Measurements from ENCODE around the gene PRDM7. TPM values are rescaled to one million over a fixed set of nuclear protein-coding genes. Genes with fewer than 3 reads are reported as not detected.

PRDM7 gene
- total and polyA plus RNA-seq, 9 of the 15 experiments (the other 6 are each of a cell fraction or from before 2014, with no cell fraction given) = not detected

DNA sequence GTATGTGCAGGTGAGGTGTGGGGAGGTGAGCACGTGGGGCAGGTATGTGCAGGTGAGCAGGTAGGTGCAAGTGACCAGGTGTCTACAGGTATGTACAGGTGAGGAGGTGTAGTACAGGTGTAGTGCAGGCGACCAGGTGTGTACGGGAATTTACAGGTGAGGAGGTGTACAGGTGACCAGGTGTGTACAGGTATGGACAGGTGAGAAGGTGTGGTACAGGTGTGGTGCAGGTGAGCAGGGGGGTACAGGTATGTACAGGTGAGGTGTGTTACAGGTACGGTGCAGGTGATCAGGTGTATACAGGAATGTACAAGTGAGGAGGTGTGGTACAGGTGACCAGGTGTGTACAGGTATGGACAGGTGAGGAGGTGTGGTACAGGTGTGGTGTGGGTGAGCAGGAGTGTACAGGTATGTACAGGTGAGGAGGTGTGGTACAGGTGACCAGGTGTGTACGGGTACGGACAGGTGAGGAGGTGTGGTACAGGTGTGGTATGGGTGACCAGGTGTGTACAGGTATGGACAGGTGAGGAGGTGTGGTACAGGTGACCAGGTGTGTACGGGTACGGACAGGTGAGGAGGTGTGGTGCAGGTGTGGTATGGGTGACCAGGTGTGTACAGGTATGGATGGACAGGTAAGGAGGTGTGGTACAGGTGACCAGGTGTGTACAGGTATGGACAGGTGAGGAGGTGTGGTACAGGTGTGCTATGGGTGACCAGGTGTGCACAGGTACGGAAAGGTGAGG, 45.0 kb downstream of the PRDM7 start (continued):
- TF ChIP-seq PRMT5 (CRISPR knock-in tag; IDR thresholded peaks at IDR 0.05) = peak; percentile 51; the same call in 1 of the 2 replicates
- no peak for TF ChIP-seq SRSF3 (IDR thresholded peaks at IDR 0.05; ENCODE audit: insufficient read depth, low read length)
- TF ChIP-seq, protein P1, sequence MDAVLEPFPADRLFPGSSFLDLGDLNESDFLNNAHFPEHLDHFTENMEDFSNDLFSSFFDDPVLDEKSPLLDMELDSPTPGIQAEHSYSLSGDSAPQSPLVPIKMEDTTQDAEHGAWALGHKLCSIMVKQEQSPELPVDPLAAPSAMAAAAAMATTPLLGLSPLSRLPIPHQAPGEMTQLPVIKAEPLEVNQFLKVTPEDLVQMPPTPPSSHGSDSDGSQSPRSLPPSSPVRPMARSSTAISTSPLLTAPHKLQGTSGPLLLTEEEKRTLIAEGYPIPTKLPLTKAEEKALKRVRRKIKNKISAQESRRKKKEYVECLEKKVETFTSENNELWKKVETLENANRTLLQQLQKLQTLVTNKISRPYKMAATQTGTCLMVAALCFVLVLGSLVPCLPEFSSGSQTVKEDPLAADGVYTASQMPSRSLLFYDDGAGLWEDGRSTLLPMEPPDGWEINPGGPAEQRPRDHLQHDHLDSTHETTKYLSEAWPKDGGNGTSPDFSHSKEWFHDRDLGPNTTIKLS (IDR thresholded peaks at IDR 0.05; ENCODE audit: borderline replicate concordance, low read depth) = no peak

DNA sequence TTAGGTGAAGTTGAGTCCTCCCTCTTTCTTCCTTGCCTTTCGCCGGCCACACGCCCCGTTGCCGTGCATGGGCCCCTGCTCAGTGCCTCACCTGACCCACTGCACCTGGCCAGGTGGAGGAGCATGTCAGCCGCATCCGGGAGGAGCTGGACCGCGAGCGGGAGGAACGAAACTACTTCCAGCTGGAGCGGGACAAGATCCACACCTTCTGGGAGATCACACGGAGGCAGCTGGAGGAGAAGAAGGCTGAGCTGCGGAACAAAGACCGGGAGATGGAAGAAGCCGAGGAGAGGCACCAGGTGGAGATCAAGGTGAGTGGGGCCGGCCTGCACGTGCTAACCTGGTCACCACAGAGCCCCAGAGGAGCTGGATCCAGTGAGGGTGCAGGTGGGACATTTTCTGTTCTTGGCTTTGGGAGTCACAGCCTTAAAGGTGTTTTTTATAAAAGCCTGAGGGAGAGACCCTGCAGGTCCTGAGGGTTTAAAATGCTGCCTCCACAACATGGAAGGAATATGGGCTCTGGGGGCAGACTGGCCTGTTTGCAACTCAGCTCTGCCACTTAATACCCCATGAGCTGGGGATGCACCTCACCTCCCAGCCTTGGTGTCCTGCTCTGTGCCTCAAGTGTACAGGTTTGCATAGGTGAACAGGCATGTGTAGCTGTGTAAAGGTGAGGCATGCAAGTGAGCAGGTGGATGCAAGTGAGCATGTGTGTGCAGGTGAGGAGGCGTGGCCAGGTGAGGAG, 45.8 kb downstream of the PRDM7 start:
- intact Hi-C loops (cut with micrococcal nuclease) (no loop called here), in situ Hi-C loops (cut with MboI) (no loop called here)
- TF ChIP-seq ZNF76 (CRISPR knock-in tag; IDR thresholded peaks at IDR 0.05; ENCODE audit: borderline replicate concordance) = no peak
- TF ChIP-seq, protein P2, sequence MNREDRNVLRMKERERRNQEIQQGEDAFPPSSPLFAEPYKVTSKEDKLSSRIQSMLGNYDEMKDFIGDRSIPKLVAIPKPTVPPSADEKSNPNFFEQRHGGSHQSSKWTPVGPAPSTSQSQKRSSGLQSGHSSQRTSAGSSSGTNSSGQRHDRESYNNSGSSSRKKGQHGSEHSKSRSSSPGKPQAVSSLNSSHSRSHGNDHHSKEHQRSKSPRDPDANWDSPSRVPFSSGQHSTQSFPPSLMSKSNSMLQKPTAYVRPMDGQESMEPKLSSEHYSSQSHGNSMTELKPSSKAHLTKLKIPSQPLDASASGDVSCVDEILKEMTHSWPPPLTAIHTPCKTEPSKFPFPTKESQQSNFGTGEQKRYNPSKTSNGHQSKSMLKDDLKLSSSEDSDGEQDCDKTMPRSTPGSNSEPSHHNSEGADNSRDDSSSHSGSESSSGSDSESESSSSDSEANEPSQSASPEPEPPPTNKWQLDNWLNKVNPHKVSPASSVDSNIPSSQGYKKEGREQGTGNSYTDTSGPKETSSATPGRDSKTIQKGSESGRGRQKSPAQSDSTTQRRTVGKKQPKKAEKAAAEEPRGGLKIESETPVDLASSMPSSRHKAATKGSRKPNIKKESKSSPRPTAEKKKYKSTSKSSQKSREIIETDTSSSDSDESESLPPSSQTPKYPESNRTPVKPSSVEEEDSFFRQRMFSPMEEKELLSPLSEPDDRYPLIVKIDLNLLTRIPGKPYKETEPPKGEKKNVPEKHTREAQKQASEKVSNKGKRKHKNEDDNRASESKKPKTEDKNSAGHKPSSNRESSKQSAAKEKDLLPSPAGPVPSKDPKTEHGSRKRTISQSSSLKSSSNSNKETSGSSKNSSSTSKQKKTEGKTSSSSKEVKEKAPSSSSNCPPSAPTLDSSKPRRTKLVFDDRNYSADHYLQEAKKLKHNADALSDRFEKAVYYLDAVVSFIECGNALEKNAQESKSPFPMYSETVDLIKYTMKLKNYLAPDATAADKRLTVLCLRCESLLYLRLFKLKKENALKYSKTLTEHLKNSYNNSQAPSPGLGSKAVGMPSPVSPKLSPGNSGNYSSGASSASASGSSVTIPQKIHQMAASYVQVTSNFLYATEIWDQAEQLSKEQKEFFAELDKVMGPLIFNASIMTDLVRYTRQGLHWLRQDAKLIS (CRISPR knock-in tag; IDR thresholded peaks at IDR 0.05) = 0 out of 2 replicates have a peak, but pooled peaks have one; percentile 35
- no peak overlapping the region for H3K4me3 ChIP-seq
- H3K9me1 ChIP-seq (ENCODE audit: control insufficient read depth, insufficient read depth, low read length) = peaks cover 5% of the 10 kb centered on the region
- H3K4me2 ChIP-seq (ENCODE audit: insufficient read depth, low read length) = no peak overlapping the region
- peaks cover 0 to 3% of the 10 kb centered on the region in 2 experiments; a peak in 1 of 5 replicates for H3K4me1 ChIP-seq (replicated peaks in 1 of 2; ENCODE audit: control insufficient read depth in 2 of 2, insufficient read depth in 2 of 2, low read length in 2 of 2)
- H3K27me3 ChIP-seq (ENCODE audit: control insufficient read depth in 2 of 2, insufficient read depth in 2 of 2, low read length in 2 of 2) = no peaks in the 10 kb centered on the region; a peak in 1 of 5 replicates
- DNase-seq (ENCODE audit: extremely low read depth in 1 of 4, low spot score in 3 of 4) = no peak
- WGBS (ENCODE audit: insufficient coverage, low coverage, missing lambda C conversion rate) = 89% methylated on average over 14 of the region's 19 CpGs
- no TSS peak for BruUV-seq (replicated peaks)
- H3K36me3 ChIP-seq (ENCODE audit: control insufficient read depth, insufficient read depth, low read length) = peaks cover 55% of the 10 kb centered on the region; the same call in 2 of the 3 replicates
- H3K9me3 ChIP-seq (replicated peaks; ENCODE audit: control insufficient read depth, insufficient read depth, low read depth, low read length) = no peaks in the 10 kb centered on the region
- H3K27ac ChIP-seq (ENCODE audit: extremely low read depth, low read depth, low read length) = no peak overlapping the region; the same call in 2 of the 3 replicates
- peaks cover 12% of the 10 kb centered on the region for H4K20me1 ChIP-seq (replicated peaks; ENCODE audit: control insufficient read depth, insufficient read depth, low read length)
- no peak overlapping the region for H2AFZ ChIP-seq (ENCODE audit: low read depth, low read length)
- ChIA-PET POLR2A (interaction anchor here (0.6 to 1.3 kb wide), 2 partner anchors 24 to 59 kb away, joined by 3 read pairs; no protein-coding TSS in a partner anchor), CTCF (ENCODE audit: low intra/inter-chr PET ratio) (no interaction called here)
- no peak for ATAC-seq
- H3K79me2 ChIP-seq (ENCODE audit: control insufficient read depth, insufficient read depth, low read length) = no peaks in the 10 kb centered on the region
- H3K9ac ChIP-seq (ENCODE audit: insufficient read depth in 1 of 2, low read depth in 2 of 2, low read length in 2 of 2) = no peak overlapping the region
- no peak for FAIRE-seq

Measured in K562 (cell line).